GM03348 (cell line): ENCODE data around the gene BOLA1.
"Not testable (repeated sequence)": the region's sequence is repeated elsewhere in the genome, so short reads cannot be mapped to it uniquely, and the experiment has no call there.

Experiments
- DNase-seq: peaks from one replicate; pipeline ENCODE4 v3.0.0; 2012; ENCODE audit warnings: low spot score

The BOLA1 gene

DNA sequence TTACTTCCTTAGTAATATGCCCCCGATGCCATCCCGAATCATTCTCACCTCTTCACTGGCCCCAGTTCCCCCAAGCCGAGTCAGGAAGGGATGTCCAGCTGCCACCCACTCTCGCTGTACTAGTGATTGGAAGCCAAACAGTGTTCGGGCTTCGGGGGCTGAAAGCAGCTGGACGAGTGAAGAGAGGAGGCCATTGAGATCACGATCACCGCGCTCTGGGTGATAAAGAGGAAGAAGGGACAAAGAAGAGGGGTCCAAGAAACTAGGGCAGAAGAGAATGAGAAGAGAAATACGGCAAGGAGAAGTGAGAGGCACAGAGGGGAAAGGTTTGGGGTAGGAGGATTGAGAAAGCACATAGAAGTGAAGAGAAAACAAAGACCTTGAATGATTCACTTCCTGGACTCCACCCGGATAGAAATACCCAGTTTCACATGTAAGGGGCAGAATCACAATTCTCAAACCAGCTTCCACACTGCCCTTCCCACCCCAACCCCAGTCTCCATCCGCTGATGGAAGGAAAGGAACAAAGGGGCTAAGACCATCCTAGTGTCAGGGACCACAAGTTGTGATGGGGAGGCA lies 31.9 kb downstream of the BOLA1 start:
- no peak for DNase-seq

DNA sequence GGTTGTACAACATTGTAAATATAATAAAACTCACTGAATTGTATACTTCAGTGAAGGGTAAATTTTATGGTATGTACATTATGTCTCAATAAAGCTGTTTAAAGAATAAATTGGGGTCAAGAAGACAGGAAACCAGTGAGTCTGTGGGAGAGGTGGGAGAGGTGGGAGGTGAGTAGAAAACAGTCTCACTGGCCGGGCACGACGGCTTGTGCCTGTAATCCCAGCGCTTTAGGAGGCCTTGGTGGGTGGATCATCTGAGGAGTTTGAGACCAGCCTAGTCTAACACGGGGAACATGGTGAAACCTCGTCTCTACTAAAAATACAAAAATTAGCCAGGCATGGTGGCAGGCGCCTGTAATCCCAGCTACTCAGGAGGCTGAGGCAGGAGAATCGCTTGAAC lies 33.1 kb downstream of the BOLA1 start:
- DNase-seq = no peak

DNA sequence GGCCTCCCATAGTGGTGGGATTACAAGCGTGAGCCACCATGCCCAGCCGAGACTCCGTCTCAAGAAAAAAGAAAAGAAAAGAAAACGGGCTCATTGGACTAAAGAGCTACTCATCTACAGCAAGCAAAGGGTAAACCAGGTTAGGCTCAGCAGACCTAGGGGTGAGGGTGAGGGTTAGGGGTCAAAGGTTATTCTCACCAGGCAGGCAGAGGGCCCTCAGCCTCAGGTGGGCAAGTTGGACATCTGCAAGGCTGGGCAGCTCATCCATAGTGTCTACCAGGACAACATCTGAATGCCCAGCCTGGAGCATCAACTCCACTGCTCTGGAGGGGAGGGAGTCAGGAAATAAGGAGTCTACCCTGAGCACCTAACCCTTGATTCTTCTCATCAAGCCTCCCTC lies 33.8 kb downstream of the BOLA1 start:
- no peak for DNase-seq

DNA sequence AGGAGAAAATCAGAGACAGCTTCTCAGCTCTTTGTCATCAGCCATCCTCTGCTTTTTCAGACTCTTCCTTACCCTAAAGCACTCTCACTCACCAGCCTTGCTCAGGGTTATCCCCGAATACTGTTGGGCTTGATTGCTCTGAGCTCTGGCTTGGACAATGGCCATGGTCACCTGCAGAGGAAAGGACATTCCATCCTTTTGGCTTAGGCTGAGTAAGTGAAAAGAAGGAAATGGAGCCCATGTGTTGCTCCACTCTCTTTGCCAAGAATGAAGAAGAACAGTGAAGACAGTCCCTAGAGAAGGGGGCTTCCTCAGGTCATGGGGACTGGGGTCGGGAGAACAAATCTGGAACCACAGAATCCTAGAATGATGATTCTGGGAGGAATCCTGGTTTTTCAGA lies 35.0 kb downstream of the BOLA1 start:
- DNase-seq = no peak

DNA sequence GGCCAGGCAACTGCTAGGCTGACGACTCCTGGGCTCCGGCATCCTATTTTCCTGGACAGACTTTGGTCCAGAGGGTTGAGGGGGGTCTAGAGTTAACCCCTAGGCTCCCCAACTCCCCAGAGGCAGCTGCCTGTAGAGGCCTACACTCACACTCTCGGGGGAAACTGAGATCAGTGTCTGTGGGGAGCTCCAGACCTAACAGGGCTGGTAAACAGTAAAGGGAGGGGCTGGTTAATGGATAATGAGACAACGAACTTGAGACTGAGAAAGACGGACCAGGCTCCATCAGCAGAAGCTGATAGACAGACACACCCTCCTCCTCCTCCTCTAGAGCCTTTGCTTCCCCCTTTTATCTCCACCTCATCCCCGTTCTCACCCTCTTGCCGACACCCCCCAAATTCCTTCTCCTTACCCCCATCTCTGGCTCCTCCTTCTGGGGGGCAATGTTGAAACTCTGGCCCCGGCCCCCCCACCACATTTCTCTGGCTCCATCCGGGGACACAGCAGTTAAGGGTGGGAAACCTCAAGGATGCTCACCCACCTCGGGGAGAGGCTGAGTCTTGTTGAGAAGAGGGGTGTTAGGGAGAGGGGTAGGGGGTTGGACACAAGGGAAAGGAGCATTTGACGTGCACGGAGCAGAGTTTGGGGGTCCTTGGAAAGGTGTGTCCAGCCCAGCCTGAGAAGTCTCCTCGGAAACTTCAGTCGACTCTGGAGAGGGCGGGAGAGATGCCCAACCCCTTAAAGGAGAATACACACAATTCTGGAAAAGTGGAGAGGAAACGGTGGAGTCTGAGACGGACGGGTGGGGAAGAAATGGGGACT lies 37.0 kb downstream of the BOLA1 start, which contains the start of gene MTMR11:
MTMR11 (minus strand) TSS at position 710 of the 822 bp plus-strand sequence; CDS start at position 478, 232 bp downstream.
- DNase-seq = peak; percentile 69

DNA sequence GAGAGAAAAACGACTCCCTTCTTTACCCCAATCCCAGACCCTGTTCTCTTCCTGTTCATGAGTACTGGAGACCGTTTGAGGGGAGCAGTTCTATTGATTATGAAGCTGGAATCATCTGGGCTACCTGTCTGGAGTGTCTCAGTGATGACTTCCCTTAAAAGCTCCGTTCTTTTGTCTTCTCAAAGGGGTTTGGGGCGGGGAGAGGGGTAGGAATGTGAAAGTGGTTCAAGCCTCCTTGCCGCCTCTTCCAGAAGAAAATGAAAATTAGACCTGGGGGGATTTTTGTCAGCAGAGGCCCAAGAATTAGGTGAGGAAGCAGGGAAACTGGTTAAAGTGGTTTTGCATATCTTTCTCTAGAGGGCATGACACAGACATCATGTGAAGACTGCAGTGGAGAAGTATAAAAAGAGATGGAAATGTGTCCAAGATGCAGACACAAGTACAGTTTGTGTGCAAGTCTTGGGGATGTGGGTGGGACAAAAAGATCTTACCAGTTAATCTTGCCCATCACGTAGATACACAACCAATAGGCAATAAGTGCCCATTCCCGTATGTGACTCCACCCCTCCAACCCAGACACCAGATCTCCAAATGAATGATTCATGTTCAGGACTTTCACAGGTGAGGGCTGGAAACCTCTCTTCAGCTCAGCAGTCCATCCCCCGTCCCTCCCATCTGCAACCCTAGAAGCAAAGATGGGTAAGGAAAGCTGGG lies 37.8 kb downstream of the BOLA1 start:
- DNase-seq = peak; percentile 30

DNA sequence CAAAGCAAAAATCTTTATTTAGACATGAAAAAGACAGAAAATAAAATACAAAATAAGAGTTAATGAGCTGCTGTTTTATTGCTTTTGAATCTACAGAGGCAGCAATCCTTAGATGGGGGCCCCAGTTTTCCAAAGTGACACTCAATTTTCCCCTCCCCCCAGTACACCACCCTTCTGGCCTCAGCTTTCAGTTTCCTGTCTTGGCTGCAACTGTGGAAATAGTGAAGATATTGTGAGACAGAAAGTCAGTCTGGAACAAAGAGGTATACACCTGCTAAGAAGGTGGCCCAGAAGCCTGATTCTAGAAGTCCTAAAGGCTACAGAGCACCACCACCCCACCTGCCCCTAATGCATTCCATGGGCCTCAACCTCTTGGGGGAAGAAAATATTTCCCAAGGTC lies 38.4 kb downstream of the BOLA1 start:
- no peak for DNase-seq

DNA sequence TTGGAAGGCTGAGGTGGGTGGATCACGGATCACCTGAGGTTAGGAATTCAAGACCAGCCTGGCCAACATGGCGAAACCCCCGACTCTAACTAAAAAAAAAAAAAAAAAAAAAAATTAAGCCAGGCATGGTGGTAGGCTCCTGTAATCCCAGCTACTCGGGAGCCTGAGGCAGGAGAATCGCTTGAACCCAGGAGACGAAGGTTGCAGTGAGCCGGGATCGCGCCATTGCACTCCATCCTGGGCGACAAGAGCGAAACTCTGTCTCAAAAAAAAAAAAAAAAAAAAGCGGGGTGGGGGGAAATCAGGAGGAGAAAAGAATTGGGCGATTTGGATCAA lies 39.3 kb downstream of the BOLA1 start:
- DNase-seq = not testable (repeated sequence)

DNA sequence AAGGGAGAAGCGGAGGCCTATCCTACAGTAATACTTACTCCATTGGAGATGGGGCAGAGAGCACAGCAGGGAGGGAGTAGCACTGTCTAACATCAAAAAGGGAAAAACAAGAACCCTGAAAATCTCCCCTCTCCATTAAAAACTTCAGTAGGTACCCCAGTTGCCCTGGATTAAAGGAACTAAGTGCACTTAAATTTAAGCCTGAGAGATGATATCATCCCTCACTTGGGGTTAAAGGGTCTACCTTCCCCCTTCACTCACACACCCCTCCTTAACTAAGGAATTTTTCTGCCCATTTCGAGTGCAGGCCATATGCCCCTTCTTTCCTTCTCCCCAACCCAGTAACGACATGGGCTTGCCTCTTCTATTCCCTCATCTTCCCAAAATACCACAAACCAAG lies 41.1 kb downstream of the BOLA1 start:
- no peak for DNase-seq

DNA sequence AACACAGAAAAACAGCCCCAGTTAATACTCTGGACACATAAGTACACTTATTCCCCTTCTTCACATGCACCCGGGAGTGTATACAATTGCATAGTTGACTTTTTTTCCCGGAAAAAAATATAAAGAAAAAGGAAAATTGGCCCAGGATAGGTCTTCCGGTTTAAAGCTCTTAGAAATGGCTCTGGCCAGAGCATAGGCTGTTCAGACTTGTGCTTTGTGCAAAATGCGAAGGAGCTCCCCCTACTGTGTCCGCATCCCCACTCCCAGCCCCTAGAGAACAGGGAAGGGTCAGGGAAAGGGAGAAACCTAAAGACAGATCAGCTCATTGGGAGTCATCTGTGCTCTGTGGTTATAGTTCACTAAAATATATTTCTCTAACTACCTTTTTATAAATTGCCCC lies 42.8 kb downstream of the BOLA1 start:
- no peak for DNase-seq

DNA sequence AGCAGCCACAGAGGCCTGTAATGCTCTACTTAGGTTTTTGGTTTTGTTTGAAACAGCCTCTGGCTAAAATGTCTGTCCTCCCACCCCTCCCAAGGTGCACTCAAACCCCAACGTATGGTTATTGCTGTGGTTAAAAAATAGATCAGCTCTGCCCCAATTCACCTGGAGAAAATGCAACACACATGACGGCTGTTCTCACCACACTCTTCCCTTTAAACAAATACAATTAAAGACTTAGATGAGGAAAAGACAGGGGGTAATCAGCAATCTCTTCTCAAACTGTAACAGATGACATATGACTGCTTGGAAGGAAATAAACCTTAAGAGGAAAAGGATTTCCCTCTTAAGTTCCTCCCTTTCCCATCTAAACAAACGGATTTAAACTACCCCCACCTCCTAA lies 43.5 kb downstream of the BOLA1 start:
- DNase-seq = no peak

DNA sequence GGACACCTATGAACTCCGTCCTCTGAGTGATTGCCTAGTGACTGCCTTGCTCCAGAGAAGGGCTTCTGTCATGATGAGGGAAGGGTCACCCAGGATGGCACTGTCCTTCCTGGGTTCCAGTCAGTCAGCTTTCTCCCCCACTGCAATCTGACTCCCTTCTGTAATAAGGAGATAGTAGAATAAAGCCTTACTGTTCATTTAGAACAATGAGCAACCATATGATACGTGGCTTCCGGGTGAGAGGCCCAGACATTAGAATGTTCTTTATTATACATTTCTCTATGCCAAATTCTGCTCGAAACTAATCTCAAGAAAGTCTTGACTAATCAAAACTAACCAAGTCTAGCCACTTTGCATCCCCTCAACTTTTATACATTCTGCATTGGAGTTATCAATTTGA lies 45.8 kb downstream of the BOLA1 start:
- DNase-seq = no peak

DNA sequence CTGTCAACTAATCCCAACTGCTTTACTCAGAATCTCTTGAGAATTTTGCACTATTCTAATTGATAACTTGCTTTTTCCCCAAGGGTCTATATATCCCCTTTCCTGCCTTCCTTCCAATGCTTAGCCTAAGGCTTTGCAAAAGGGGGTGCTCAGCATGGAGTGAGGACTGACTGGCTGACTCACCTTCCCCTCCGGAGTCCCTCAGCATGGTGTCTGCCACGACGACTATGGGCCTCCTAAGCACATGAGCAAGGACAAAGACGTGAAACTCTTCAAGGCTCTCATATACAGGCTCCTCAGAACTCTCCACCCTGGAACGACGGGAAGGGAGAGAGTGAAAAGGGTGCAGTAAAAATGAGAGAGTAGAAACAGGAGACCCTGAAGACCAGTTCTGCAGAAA lies 50.5 kb downstream of the BOLA1 start:
- DNase-seq = no peak
